GM23338 (cell line): ENCODE data around the gene ACOX1. TPM values are rescaled to one million over a fixed set of nuclear protein-coding genes. Genes with fewer than 3 reads are reported as not detected.

ENCODE experiments used
- ATAC-seq: fragments of 200-7000 bp; cut with Tn5 transposase; 3 replicates; pipeline ENCODE4 v1.9.1; 2020
- DNase-seq: peaks from one replicate; pipeline ENCODE4 v3.0.0-alpha.2; 2015; ENCODE audit warnings: low spot score
- H2AFZ ChIP-seq: fragments of 200-600 bp; sonication (generic); 2 replicates; pipeline ENCODE4 v1.8.0; 2016; ENCODE audit warnings: antibody characterized with exemption, mild to moderate bottlenecking, moderate library complexity
- H3F3A ChIP-seq: fragments of 200-600 bp; sonication (generic); replicated peaks from 2 replicates; pipeline ENCODE4 v1.8.0; 2017; ENCODE audit warnings: antibody characterized with exemption, mixed run types, low read depth
- H3K27ac ChIP-seq: fragments of 200-600 bp; sonication (generic); 2 replicates; pipeline ENCODE4 v1.6.1; 2016; ENCODE audit warnings: low read depth
- H3K27me3 ChIP-seq: fragments of 200-600 bp; sonication (generic); 2 replicates; pipeline ENCODE4 v1.8.0; 2016; ENCODE audit warnings: mild to moderate bottlenecking, mixed run types, moderate library complexity; ENCODE audit not compliant: insufficient read depth
- H3K36me3 ChIP-seq: fragments of 200-600 bp; sonication (generic); 2 replicates; pipeline ENCODE4 v1.8.0; 2016; ENCODE audit warnings: mild to moderate bottlenecking; ENCODE audit not compliant: insufficient read depth
- H3K4me1 ChIP-seq: fragments of 200-600 bp; sonication (generic); 2 replicates; pipeline ENCODE4 v1.8.0; 2016; ENCODE audit warnings: mild to moderate bottlenecking, moderate library complexity; ENCODE audit not compliant: insufficient read depth
- H3K4me2 ChIP-seq: fragments of 200-600 bp; sonication (generic); 2 replicates; pipeline ENCODE4 v1.7.1; 2017; ENCODE audit warnings: mixed run types
- H3K4me3 ChIP-seq: fragments of 200-600 bp; sonication (generic); 2 replicates; pipeline ENCODE4 v1.6.1; 2016; ENCODE audit warnings: mixed run types
- H3K79me2 ChIP-seq: fragments of 200-600 bp; sonication (generic); replicated peaks from 2 replicates; pipeline ENCODE4 v1.8.0; 2017; ENCODE audit warnings: mild to moderate bottlenecking; ENCODE audit not compliant: insufficient read depth
- H3K9me2 ChIP-seq: fragments of 200-600 bp; sonication (generic); 2 replicates; pipeline ENCODE4 v1.8.0; 2017; ENCODE audit not compliant: insufficient read depth
- H4K20me1 ChIP-seq: fragments of 200-600 bp; sonication (generic); replicated peaks from 2 replicates; pipeline ENCODE4 v1.8.0; 2017; ENCODE audit warnings: mild to moderate bottlenecking; ENCODE audit not compliant: insufficient read depth
- H3K27ac Mint-ChIP-seq: 2 replicates; pipeline ENCODE4 v1.8.0; 2020; ENCODE audit warnings: inconsistent platforms, mild to moderate bottlenecking, moderate library complexity, mixed read lengths
- H3K27me3 Mint-ChIP-seq: 3 replicates; pipeline ENCODE4 v1.8.0; 2022; ENCODE audit warnings: low read depth, mild to moderate bottlenecking, moderate library complexity, mixed read lengths, inconsistent platforms; ENCODE audit not compliant: insufficient read depth, poor library complexity
- H3K36me3 Mint-ChIP-seq: 3 replicates; pipeline ENCODE4 v1.8.0; 2021; ENCODE audit warnings: low read depth, mild to moderate bottlenecking, inconsistent platforms, moderate library complexity, mixed read lengths
- H3K4me1 Mint-ChIP-seq: 3 replicates; pipeline ENCODE4 v1.8.0; 2020; ENCODE audit warnings: mild to moderate bottlenecking, inconsistent platforms, mixed read lengths
- H3K4me3 Mint-ChIP-seq: 3 replicates; pipeline ENCODE4 v1.8.0; 2021; ENCODE audit warnings: moderate library complexity, mild to moderate bottlenecking, inconsistent platforms, mixed read lengths
- H3K9me3 Mint-ChIP-seq: 3 replicates; pipeline ENCODE4 v1.8.0; 2020; ENCODE audit warnings: moderate library complexity, mild to moderate bottlenecking, inconsistent platforms, mixed read lengths
- CREB1 ChIP-seq: fragments of 250-450 bp; sonication (Bioruptor Pico); IDR thresholded peaks from 2 replicates; pipeline ENCODE4 v1.5.0; 2020; ENCODE audit warnings: low read depth, mild to moderate bottlenecking, moderate library complexity
- JUNB ChIP-seq: IDR thresholded peaks from one replicate; pipeline ENCODE4 v1.6.1; 2016; ENCODE audit warnings: antibody characterized with exemption; ENCODE audit not compliant: unreplicated experiment
- NANOG ChIP-seq: IDR thresholded peaks from 2 replicates; pipeline ENCODE4 v1.6.1; 2016; ENCODE audit warnings: antibody characterized with exemption, borderline replicate concordance
- POLR2AphosphoS5 ChIP-seq: IDR thresholded peaks from 2 replicates; pipeline ENCODE4 v1.6.1; 2016; ENCODE audit warnings: antibody characterized with exemption, low read depth
- ZNF114 ChIP-seq: fragments of 250-450 bp; sonication (Bioruptor Pico); IDR thresholded peaks from 2 replicates; pipeline ENCODE4 v1.5.0; 2020; ENCODE audit warnings: mild to moderate bottlenecking, moderate library complexity
- ZNF331 ChIP-seq: fragments of 250-450 bp; sonication (Bioruptor Pico); IDR thresholded peaks from 2 replicates; pipeline ENCODE4 v1.5.0; 2020; ENCODE audit warnings: low read depth, mild to moderate bottlenecking, moderate library complexity
- polyA plus RNA-seq: library from polyadenylated mRNA; unstranded; fragments of >200 nt; fragmentation: Nextera tagmentation; extraction: Ambion mirVana; gene quantifications from 2 replicates; pipeline ENCODE4 v1.2.1, GENCODE V29; 2016
- total RNA-seq: library from RNA; depleted of rRNA; stranded (reverse); fragments of >200 nt; shearing (Covaris generic); gene quantifications from 2 replicates; pipeline ENCODE4 v1.2.3, GENCODE V29; 2014
- TF ChIP-seq, protein P1 (sequence below): IDR thresholded peaks from one replicate; pipeline ENCODE4 v1.6.1; 2018; ENCODE audit warnings: antibody characterized with exemption; ENCODE audit not compliant: unreplicated experiment
- TF ChIP-seq, protein P2 (sequence below): fragments of 250-450 bp; sonication (Bioruptor Pico); IDR thresholded peaks from 2 replicates; pipeline ENCODE4 v1.5.0; 2020; ENCODE audit warnings: mild to moderate bottlenecking, moderate library complexity
- TF ChIP-seq, protein P3 (sequence below): IDR thresholded peaks from 2 replicates; pipeline ENCODE4 v1.6.1; 2016; ENCODE audit warnings: antibody characterized with exemption

The ACOX1 gene
- total and polyA plus RNA-seq, 2 experiments from 2014 or later: 12.8 to 32.9 TPM

DNA sequence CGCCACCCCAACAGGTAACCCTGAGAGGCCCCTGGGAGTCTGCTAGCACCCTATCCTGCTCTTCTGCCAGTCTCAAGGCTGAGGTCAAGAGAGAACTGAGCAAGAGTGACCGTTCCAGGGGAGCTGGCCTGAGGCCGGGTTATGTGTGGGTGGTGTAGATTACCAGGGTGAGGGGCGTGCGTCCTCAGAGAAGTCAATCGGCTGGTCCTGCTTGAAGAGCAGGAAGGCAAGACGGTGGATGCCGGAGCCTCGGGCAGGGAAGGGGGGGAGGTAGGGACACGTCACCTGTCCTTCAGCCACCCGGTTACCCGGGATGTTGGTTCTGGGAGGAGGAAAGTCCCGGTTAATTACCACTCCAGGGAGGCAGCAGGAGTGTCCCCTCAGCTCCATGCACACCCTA lies 79.6 kb downstream of the ACOX1 start:
- Histone ChIP-seq H3K9me2 (no peaks in the 10 kb centered on the region), H2AFZ (no peak overlapping the region), H3K4me1 (peaks cover 24% of the 10 kb centered on the region), H3K79me2 (peaks cover 30% of the 10 kb centered on the region), H3K27me3 (no peaks in the 10 kb centered on the region), H3K4me2 (no peak overlapping the region), H3K36me3 (peaks cover 13% of the 10 kb centered on the region), H3K4me3 (no peak overlapping the region), H4K20me1 (peaks cover 6% of the 10 kb centered on the region; the same call in 1 of the 2 replicates), H3K27ac (peak overlapping the region; percentile 39; the same call in 1 of the 2 replicates), H3F3A (peaks cover 44% of the 10 kb centered on the region)
- DNase-seq (no peak), ATAC-seq (no peak)
- no peak for TF ChIP-seq ZNF114
- TF ChIP-seq, protein P1, sequence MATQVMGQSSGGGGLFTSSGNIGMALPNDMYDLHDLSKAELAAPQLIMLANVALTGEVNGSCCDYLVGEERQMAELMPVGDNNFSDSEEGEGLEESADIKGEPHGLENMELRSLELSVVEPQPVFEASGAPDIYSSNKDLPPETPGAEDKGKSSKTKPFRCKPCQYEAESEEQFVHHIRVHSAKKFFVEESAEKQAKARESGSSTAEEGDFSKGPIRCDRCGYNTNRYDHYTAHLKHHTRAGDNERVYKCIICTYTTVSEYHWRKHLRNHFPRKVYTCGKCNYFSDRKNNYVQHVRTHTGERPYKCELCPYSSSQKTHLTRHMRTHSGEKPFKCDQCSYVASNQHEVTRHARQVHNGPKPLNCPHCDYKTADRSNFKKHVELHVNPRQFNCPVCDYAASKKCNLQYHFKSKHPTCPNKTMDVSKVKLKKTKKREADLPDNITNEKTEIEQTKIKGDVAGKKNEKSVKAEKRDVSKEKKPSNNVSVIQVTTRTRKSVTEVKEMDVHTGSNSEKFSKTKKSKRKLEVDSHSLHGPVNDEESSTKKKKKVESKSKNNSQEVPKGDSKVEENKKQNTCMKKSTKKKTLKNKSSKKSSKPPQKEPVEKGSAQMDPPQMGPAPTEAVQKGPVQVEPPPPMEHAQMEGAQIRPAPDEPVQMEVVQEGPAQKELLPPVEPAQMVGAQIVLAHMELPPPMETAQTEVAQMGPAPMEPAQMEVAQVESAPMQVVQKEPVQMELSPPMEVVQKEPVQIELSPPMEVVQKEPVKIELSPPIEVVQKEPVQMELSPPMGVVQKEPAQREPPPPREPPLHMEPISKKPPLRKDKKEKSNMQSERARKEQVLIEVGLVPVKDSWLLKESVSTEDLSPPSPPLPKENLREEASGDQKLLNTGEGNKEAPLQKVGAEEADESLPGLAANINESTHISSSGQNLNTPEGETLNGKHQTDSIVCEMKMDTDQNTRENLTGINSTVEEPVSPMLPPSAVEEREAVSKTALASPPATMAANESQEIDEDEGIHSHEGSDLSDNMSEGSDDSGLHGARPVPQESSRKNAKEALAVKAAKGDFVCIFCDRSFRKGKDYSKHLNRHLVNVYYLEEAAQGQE: no peak
- no peak for TF ChIP-seq ZNF331 (CRISPR knock-in tag)
- no peak for TF ChIP-seq POLR2AphosphoS5
- no peak for TF ChIP-seq NANOG
- TF ChIP-seq JUNB: no peak
- no peak for TF ChIP-seq CREB1 (CRISPR knock-in tag)
- TF ChIP-seq, protein P2, sequence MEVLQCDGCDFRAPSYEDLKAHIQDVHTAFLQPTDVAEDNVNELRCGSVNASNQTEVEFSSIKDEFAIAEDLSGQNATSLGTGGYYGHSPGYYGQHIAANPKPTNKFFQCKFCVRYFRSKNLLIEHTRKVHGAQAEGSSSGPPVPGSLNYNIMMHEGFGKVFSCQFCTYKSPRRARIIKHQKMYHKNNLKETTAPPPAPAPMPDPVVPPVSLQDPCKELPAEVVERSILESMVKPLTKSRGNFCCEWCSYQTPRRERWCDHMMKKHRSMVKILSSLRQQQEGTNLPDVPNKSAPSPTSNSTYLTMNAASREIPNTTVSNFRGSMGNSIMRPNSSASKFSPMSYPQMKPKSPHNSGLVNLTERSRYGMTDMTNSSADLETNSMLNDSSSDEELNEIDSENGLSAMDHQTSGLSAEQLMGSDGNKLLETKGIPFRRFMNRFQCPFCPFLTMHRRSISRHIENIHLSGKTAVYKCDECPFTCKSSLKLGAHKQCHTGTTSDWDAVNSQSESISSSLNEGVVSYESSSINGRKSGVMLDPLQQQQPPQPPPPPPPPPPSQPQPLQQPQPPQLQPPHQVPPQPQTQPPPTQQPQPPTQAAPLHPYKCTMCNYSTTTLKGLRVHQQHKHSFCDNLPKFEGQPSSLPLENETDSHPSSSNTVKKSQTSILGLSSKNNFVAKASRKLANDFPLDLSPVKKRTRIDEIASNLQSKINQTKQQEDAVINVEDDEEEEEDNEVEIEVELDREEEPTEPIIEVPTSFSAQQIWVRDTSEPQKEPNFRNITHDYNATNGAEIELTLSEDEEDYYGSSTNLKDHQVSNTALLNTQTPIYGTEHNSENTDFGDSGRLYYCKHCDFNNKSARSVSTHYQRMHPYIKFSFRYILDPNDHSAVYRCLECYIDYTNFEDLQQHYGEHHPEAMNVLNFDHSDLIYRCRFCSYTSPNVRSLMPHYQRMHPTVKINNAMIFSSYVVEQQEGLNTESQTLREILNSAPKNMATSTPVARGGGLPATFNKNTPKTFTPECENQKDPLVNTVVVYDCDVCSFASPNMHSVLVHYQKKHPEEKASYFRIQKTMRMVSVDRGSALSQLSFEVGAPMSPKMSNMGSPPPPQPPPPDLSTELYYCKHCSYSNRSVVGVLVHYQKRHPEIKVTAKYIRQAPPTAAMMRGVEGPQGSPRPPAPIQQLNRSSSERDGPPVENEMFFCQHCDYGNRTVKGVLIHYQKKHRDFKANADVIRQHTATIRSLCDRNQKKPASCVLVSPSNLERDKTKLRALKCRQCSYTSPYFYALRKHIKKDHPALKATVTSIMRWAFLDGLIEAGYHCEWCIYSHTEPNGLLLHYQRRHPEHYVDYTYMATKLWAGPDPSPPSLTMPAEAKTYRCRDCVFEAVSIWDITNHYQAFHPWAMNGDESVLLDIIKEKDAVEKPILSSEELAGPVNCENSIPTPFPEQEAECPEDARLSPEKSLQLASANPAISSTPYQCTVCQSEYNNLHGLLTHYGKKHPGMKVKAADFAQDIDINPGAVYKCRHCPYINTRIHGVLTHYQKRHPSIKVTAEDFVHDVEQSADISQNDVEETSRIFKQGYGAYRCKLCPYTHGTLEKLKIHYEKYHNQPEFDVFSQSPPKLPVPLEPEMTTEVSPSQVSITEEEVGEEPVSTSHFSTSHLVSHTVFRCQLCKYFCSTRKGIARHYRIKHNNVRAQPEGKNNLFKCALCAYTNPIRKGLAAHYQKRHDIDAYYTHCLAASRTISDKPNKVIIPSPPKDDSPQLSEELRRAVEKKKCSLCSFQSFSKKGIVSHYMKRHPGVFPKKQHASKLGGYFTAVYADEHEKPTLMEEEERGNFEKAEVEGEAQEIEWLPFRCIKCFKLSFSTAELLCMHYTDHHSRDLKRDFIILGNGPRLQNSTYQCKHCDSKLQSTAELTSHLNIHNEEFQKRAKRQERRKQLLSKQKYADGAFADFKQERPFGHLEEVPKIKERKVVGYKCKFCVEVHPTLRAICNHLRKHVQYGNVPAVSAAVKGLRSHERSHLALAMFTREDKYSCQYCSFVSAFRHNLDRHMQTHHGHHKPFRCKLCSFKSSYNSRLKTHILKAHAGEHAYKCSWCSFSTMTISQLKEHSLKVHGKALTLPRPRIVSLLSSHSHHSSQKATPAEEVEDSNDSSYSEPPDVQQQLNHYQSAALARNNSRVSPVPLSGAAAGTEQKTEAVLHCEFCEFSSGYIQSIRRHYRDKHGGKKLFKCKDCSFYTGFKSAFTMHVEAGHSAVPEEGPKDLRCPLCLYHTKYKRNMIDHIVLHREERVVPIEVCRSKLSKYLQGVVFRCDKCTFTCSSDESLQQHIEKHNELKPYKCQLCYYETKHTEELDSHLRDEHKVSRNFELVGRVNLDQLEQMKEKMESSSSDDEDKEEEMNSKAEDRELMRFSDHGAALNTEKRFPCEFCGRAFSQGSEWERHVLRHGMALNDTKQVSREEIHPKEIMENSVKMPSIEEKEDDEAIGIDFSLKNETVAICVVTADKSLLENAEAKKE (CRISPR knock-in tag): no peak
- TF ChIP-seq, protein P3, sequence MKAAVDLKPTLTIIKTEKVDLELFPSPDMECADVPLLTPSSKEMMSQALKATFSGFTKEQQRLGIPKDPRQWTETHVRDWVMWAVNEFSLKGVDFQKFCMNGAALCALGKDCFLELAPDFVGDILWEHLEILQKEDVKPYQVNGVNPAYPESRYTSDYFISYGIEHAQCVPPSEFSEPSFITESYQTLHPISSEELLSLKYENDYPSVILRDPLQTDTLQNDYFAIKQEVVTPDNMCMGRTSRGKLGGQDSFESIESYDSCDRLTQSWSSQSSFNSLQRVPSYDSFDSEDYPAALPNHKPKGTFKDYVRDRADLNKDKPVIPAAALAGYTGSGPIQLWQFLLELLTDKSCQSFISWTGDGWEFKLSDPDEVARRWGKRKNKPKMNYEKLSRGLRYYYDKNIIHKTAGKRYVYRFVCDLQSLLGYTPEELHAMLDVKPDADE: no peak
- Mint-ChIP-seq H3K27ac (no peak overlapping the region), H3K4me1 (peaks cover 18% of the 10 kb centered on the region), H3K9me3 (no peaks in the 10 kb centered on the region), H3K27me3 (peaks cover 10% of the 10 kb centered on the region), H3K36me3 (peaks cover 44% of the 10 kb centered on the region), H3K4me3 (no peak overlapping the region)
